ENCODE data around the gene HOATZ.

GRCh38 chr11:111512296-111513239 is 2.0 kb upstream of the HOATZ start, which contains the start of gene BTG4:
- TF ChIP-seq GATA3 (IDR thresholded peaks at IDR 0.05; ENCODE audit: low read depth, low read length) (no peak), GATA2 (IDR thresholded peaks at IDR 0.05; ENCODE audit: low read depth, low read length) (no peak)

Data from SH-SY5Y (cell line).